Lower leg skin (tissue), 4 donors: ENCODE results near the gene PPP1R12B. TPM values are rescaled to one million over a fixed set of nuclear protein-coding genes. Genes with fewer than 3 reads are reported as not detected.

Experiments
- DNase-seq, 2 donors: peaks; one replicate each; pipeline ENCODE4 v3.0.0-alpha.2; 2019; ENCODE audit warnings: low spot score in 2 of 2
- H3K4me3 ChIP-seq: fragments of 200-600 bp; sonication (generic); 2 replicates; pipeline ENCODE4 v1.5.1; 2017; ENCODE audit warnings: mild to moderate bottlenecking, low read depth; ENCODE audit not compliant: poor library complexity, severe bottlenecking
- CTCF ChIP-seq, 3 donors: fragments of 450-650 bp; IDR thresholded peaks; one replicate each; pipeline ENCODE4 v1.5.1; 2016; ENCODE audit warnings: antibody characterized with exemption in 3 of 3, mild to moderate bottlenecking in 3 of 3, moderate library complexity in 2 of 3
- POLR2A ChIP-seq, 2 donors: fragments of 450-650 bp; IDR thresholded peaks; one replicate each; pipeline ENCODE4 v1.6.1; 2016 to 2017; ENCODE audit warnings: antibody characterized with exemption in 2 of 2, mild to moderate bottlenecking in 1 of 2, moderate library complexity in 1 of 2
- WGBS, 2 donors: methylation state at CpG; one replicate each; pipeline ENCODE4 v1.1.5; 2018; 5-methylcytosine and 5-hydroxymethylcytosine counted together
- intact Hi-C: fragments of 100-400 bp; cut with DNase I; formaldehyde crosslinking; loops from one replicate; pipeline ENCODE4 v1.15.0; 2023; ENCODE audit warnings: low total_unique reads
- total RNA-seq, 4 donors: library from RNA; depleted of rRNA; stranded (reverse); fragments of >200 nt; gene quantifications; one replicate each; pipeline ENCODE4 v1.1.0, GENCODE V29; 2016

The PPP1R12B gene
- total RNA-seq, 4 donors from 2014 or later, result 14.6 to 50.8 (median 30.6) TPM

- no peak overlapping the region for H3K4me3 ChIP-seq
- intact Hi-C loops, result loop anchor here (10.0 kb wide), 1 partner anchor 92 kb away; no protein-coding TSS in a partner anchor
- TF ChIP-seq POLR2A (IDR thresholded peaks at IDR 0.05) (no peak), CTCF (IDR thresholded peaks at IDR 0.05) (no peak)
- no peak for DNase-seq
- 93% methylated on average over 13 of the region's 13 CpGs for WGBS, 2 donors
Observed at GRCh38 chr1:202596638-202597037, 248.1 kb downstream of the PPP1R12B start.

- intact Hi-C loops, result loop anchor here (10.0 kb wide), 1 partner anchor 92 kb away; no protein-coding TSS in a partner anchor
- WGBS, 2 donors, result 99% methylated on average over 3 of the region's 3 CpGs
Observed at GRCh38 chr1:202597090-202597761, 248.7 kb downstream of the PPP1R12B start.

GRCh38 chr1:202599669-202600431, 251.4 kb downstream of the PPP1R12B start:
- 40 to 45% methylated on average over 16 of the region's 16 CpGs for WGBS, 2 donors
- peak; percentile 45 to 90 for DNase-seq

More at GRCh38 chr1:202597090-202597761, 248.7 kb downstream of the PPP1R12B start:
- TF ChIP-seq POLR2A (IDR thresholded peaks at IDR 0.05), result no peak
- TF ChIP-seq CTCF (IDR thresholded peaks at IDR 0.05), result no peak
- DNase-seq, result no peak
- H3K4me3 ChIP-seq, result no peak overlapping the region

GRCh38 chr1:202600432-202601041, 252.0 kb downstream of the PPP1R12B start:
- TF ChIP-seq POLR2A (IDR thresholded peaks at IDR 0.05) (no peak), CTCF (IDR thresholded peaks at IDR 0.05) (no peak)
- DNase-seq, result no peak
- intact Hi-C loops, result no loop called here

More at GRCh38 chr1:202599669-202600431, 251.4 kb downstream of the PPP1R12B start:
- intact Hi-C loops, result loop anchor here (10.0 kb wide), 1 partner anchor 95 kb away; no protein-coding TSS in a partner anchor
- H3K4me3 ChIP-seq, result no peak overlapping the region
- no peak for TF ChIP-seq POLR2A (IDR thresholded peaks at IDR 0.05)
- TF ChIP-seq CTCF (IDR thresholded peaks at IDR 0.05), result no peak

GRCh38 chr1:202603435-202603834, 254.9 kb downstream of the PPP1R12B start:
- no peak overlapping the region for H3K4me3 ChIP-seq
- 85 to 94% methylated on average over 2 of the region's 2 CpGs for WGBS, 2 donors
- no peak for TF ChIP-seq CTCF (IDR thresholded peaks at IDR 0.05)
- TF ChIP-seq POLR2A (IDR thresholded peaks at IDR 0.05), result no peak
- DNase-seq, result no peak
- intact Hi-C loops, result no loop called here

More at GRCh38 chr1:202600432-202601041, 252.0 kb downstream of the PPP1R12B start:
- 77 to 81% methylated on average over 10 of the region's 10 CpGs for WGBS, 2 donors
- H3K4me3 ChIP-seq, result no peak overlapping the region
